ENCODE data around the gene CDH13. TPM values are rescaled to one million over a fixed set of nuclear protein-coding genes. Genes with fewer than 3 reads are reported as not detected.

Gene CDH13
- total and polyA plus RNA-seq, 9 donors, result 1.9 to 34.2 (median 4.8) TPM

- TF ChIP-seq EP300 (IDR thresholded peaks at IDR 0.05), result no peak
- TF ChIP-seq, protein P1, sequence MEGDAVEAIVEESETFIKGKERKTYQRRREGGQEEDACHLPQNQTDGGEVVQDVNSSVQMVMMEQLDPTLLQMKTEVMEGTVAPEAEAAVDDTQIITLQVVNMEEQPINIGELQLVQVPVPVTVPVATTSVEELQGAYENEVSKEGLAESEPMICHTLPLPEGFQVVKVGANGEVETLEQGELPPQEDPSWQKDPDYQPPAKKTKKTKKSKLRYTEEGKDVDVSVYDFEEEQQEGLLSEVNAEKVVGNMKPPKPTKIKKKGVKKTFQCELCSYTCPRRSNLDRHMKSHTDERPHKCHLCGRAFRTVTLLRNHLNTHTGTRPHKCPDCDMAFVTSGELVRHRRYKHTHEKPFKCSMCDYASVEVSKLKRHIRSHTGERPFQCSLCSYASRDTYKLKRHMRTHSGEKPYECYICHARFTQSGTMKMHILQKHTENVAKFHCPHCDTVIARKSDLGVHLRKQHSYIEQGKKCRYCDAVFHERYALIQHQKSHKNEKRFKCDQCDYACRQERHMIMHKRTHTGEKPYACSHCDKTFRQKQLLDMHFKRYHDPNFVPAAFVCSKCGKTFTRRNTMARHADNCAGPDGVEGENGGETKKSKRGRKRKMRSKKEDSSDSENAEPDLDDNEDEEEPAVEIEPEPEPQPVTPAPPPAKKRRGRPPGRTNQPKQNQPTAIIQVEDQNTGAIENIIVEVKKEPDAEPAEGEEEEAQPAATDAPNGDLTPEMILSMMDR (IDR thresholded peaks at IDR 0.05), result no peak
- no peak for TF ChIP-seq POLR2A (IDR thresholded peaks at IDR 0.05)
- Histone ChIP-seq H3K4me1 (ENCODE audit: insufficient read depth) (no peaks in the 10 kb centered on the region), H3K9me3 (no peaks in the 10 kb centered on the region), H3K27me3 (no peaks in the 10 kb centered on the region), H3K4me3 (no peak overlapping the region), H3K27ac (no peak overlapping the region), H3K36me3 (no peaks in the 10 kb centered on the region)
- no peak for DNase-seq
- intact Hi-C loops (cut with DNase I), result no loop called here
- 57 to 67% (median 64%) methylated on average over 9 of the region's 9 CpGs for WGBS, 3 donors
These were observed 793.5 kb downstream of the CDH13 start for GRCh38 chr16:83420206-83420760.

- Histone ChIP-seq H3K27me3 (no peaks in the 10 kb centered on the region), H3K36me3 (no peaks in the 10 kb centered on the region), H3K9me3 (no peaks in the 10 kb centered on the region), H3K4me1 (ENCODE audit: insufficient read depth) (no peaks in the 10 kb centered on the region), H3K27ac (no peak overlapping the region), H3K4me3 (no peak overlapping the region)
- 74 to 79% (median 76%) methylated on average over 3 of the region's 3 CpGs for WGBS, 3 donors
- TF ChIP-seq, protein P1 (IDR thresholded peaks at IDR 0.05), result no peak
- TF ChIP-seq EP300 (IDR thresholded peaks at IDR 0.05) (no peak), POLR2A (IDR thresholded peaks at IDR 0.05) (no peak)
- intact Hi-C loops (cut with DNase I), result no loop called here
- no peak for DNase-seq
These were observed 806.4 kb downstream of the CDH13 start for GRCh38 chr16:83433201-83433600.

DNA sequence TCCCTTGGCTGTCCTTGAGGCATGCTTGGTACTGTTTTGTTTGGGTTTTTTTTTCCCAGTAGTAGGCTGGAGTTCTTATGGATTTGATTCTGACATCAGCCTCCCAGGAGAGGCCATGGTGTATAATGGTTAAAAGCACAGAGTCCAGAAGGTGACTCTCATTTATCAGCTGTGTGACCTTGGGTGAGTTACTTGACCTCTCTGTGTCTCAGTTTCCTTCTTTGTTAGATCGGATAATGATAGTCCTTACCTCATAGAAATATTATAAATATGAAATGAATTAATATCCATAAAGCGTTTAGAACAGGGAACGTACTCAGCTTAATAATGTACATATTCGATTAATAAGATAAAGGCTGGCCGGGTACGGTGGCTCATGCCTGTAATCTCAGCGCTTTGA is 810.3 kb downstream of the CDH13 start:
- Histone ChIP-seq H3K4me3 (no peak overlapping the region), H3K27ac (no peak overlapping the region), H3K27me3 (no peaks in the 10 kb centered on the region), H3K36me3 (no peaks in the 10 kb centered on the region), H3K4me1 (ENCODE audit: insufficient read depth) (no peaks in the 10 kb centered on the region), H3K9me3 (no peaks in the 10 kb centered on the region)
- intact Hi-C loops (cut with DNase I), result no loop called here
- no peak for DNase-seq
- TF ChIP-seq EP300 (IDR thresholded peaks at IDR 0.05) (no peak), POLR2A (IDR thresholded peaks at IDR 0.05) (no peak)
- TF ChIP-seq, protein P1 (IDR thresholded peaks at IDR 0.05), result no peak
- WGBS, 3 donors, result 80 to 89% (median 89%) methylated on average over 7 of the region's 7 CpGs

DNA sequence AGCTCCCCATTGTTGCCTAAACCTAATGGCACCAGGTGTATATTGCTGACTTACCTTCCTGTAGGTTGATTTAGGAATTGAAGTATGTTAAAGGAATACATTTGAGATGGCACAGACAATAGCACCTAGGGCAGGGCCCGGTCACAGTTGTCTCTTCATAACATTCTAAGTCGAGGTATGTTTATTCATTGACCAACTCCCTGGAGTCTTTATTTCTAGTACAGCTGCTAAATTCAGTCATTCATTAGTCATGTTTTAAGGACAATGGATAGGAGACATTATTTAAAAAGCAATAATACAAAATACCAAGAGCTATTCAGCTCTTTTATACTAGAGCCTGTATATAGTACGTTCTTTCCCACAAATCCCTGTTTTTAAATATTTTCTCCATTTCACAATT is 811.6 kb downstream of the CDH13 start:
- intact Hi-C loops (cut with DNase I), result no loop called here
- 86 to 91% (median 86%) methylated on average over 3 of the region's 3 CpGs for WGBS, 3 donors
- TF ChIP-seq EP300 (IDR thresholded peaks at IDR 0.05) (no peak), POLR2A (IDR thresholded peaks at IDR 0.05) (no peak)
- TF ChIP-seq, protein P1 (IDR thresholded peaks at IDR 0.05), result no peak

More for the DNA sequence above, 811.6 kb downstream of the CDH13 start:
- Histone ChIP-seq H3K27ac (no peak overlapping the region), H3K4me3 (no peak overlapping the region), H3K9me3 (no peaks in the 10 kb centered on the region), H3K27me3 (no peaks in the 10 kb centered on the region), H3K36me3 (no peaks in the 10 kb centered on the region), H3K4me1 (ENCODE audit: insufficient read depth) (no peaks in the 10 kb centered on the region)
- no peak for DNase-seq
